Retinal pigment epithelial cell (primary cell): ENCODE measurements around the gene ESR2.

Experiments used
- DNase-seq: peaks from one replicate; pipeline ENCODE4 v3.0.0-alpha.2; 2010; ENCODE audit warnings: low read depth
- H3K4me3 ChIP-seq: 2 replicates; pipeline ENCODE4 v1.5.1; 2011; ENCODE audit warnings: mild to moderate bottlenecking, low read length, control low read depth, moderate library complexity
- CTCF ChIP-seq: conservative IDR thresholded peaks from 2 replicates; pipeline ENCODE4 v1.5.1; 2011; ENCODE audit warnings: low read depth, low read length, control low read depth, inconsistent platforms

The ESR2 gene

GRCh38 chr14:64265222-64265621, 28.9 kb downstream of the ESR2 start:
- no peak for TF ChIP-seq CTCF
- DNase-seq, result no peak
- no peak overlapping the region for H3K4me3 ChIP-seq

- H3K4me3 ChIP-seq, result no peak overlapping the region
- TF ChIP-seq CTCF, result no peak
These were observed 33.8 kb downstream of the ESR2 start for GRCh38 chr14:64260418-64260817.

GRCh38 chr14:64255756-64256155, 38.4 kb downstream of the ESR2 start:
- DNase-seq, result no peak
- TF ChIP-seq CTCF, result no peak
- H3K4me3 ChIP-seq, result no peak overlapping the region

More at GRCh38 chr14:64260418-64260817, 33.8 kb downstream of the ESR2 start:
- no peak for DNase-seq

GRCh38 chr14:64253672-64254071, 40.5 kb downstream of the ESR2 start:
- no peak for TF ChIP-seq CTCF
- H3K4me3 ChIP-seq, result no peak overlapping the region
- no peak for DNase-seq

- no peak overlapping the region for H3K4me3 ChIP-seq
- no peak for DNase-seq
- TF ChIP-seq CTCF, result no peak
These were observed 44.8 kb downstream of the ESR2 start for GRCh38 chr14:64249363-64249762.

GRCh38 chr14:64248689-64249088, 45.5 kb downstream of the ESR2 start:
- H3K4me3 ChIP-seq, result no peak overlapping the region
- no peak for DNase-seq
- no peak for TF ChIP-seq CTCF

GRCh38 chr14:64247195-64247594, 47.0 kb downstream of the ESR2 start:
- no peak for TF ChIP-seq CTCF
- DNase-seq, result no peak
- no peak overlapping the region for H3K4me3 ChIP-seq
